DOHH2 (cell line): ENCODE data around the gene FAM117B.

Experiments used
- CTCF ChIP-seq: fragments of 200-600 bp; sonication (generic); IDR thresholded peaks from one replicate; pipeline ENCODE4 v1.5.1; 2014; ENCODE audit warnings: antibody characterized with exemption, mild to moderate bottlenecking, low read depth, low read length; ENCODE audit not compliant: poor library complexity, severe bottlenecking
- EZH2phosphoT487 ChIP-seq: fragments of 200-600 bp; sonication (generic); IDR thresholded peaks from 2 replicates; pipeline ENCODE4 v1.6.1; 2017; ENCODE audit warnings: borderline replicate concordance, mild to moderate bottlenecking, antibody characterized with exemption, low read length, moderate library complexity, mixed read lengths

- TF ChIP-seq CTCF (no peak), EZH2phosphoT487 (no peak)
Observed at GRCh38 chr2:202765436-202765835, 130.7 kb downstream of the FAM117B start.
